CD4-positive, CD25-positive, alpha-beta regulatory T cell (primary cell): ENCODE results near the gene APOE. TPM values are rescaled to one million over a fixed set of nuclear protein-coding genes. Genes with fewer than 3 reads are reported as not detected.
A peak's percentile ranks its signal among the peaks of the same experiment; 100 is the strongest.
"Not testable (repeated sequence)": the region's sequence is repeated elsewhere in the genome, so short reads cannot be mapped to it uniquely, and the experiment has no call there.

Experiments used
- ATAC-seq, 2 donors: fragments of 150-1000 bp; cut with Tn5 transposase; one replicate each; pipeline ENCODE4 v1.10.0; 2021; ENCODE audit warnings: low read depth in 2 of 2, moderate number of reproducible peaks in 2 of 2, moderate library complexity in 1 of 2
- DNase-seq, 3 donors: peaks; one replicate each; pipeline versions ENCODE4 v3.0.0 to v3.0.0-alpha.2; 2012 to 2022; ENCODE audit warnings: mixed read lengths in 1 of 3
- H3K27ac ChIP-seq: one replicate; pipeline ENCODE4 v1.7.0; 2013; ENCODE audit warnings: mild to moderate bottlenecking, low read length; ENCODE audit not compliant: insufficient read depth, poor library complexity, severe bottlenecking
- H3K27me3 ChIP-seq: one replicate; pipeline ENCODE4 v1.7.0; 2013; ENCODE audit warnings: low read length; ENCODE audit not compliant: control insufficient read depth, insufficient read depth
- H3K36me3 ChIP-seq: one replicate; pipeline ENCODE4 v1.7.0; 2013; ENCODE audit warnings: mild to moderate bottlenecking, low read length, moderate library complexity; ENCODE audit not compliant: control insufficient read depth, insufficient read depth
- H3K4me1 ChIP-seq: 2 replicates; pipeline ENCODE4 v1.7.0; 2013; ENCODE audit warnings: mild to moderate bottlenecking, low read length; ENCODE audit not compliant: insufficient read depth, control insufficient read depth, poor library complexity, severe bottlenecking
- H3K4me3 ChIP-seq: one replicate; pipeline ENCODE4 v1.7.0; 2013; ENCODE audit warnings: low read depth, mild to moderate bottlenecking, low read length, moderate library complexity
- H3K9me3 ChIP-seq, 2 experiments: 1 replicate in 1 of 2; 2 replicates in 1 of 2; pipeline ENCODE4 v1.7.0; 2013; ENCODE audit warnings: low read length in 2 of 2, mild to moderate bottlenecking in 1 of 2, moderate library complexity in 1 of 2; ENCODE audit not compliant: control insufficient read depth in 2 of 2
- H3K27ac Mint-ChIP-seq, 3 donors: one replicate each; pipeline ENCODE4 v1.8.0; 2020 to 2022; ENCODE audit warnings: mild to moderate bottlenecking in 3 of 3, mixed read lengths in 3 of 3, moderate library complexity in 2 of 3
- H3K27me3 Mint-ChIP-seq: one replicate; pipeline ENCODE4 v1.8.0; 2022; ENCODE audit warnings: mild to moderate bottlenecking, mixed read lengths
- H3K36me3 Mint-ChIP-seq: one replicate; pipeline ENCODE4 v1.8.0; 2020; ENCODE audit warnings: mixed read lengths
- H3K4me1 Mint-ChIP-seq, 4 donors: one replicate each; pipeline ENCODE4 v1.8.0; 2020 to 2022; ENCODE audit warnings: mixed read lengths in 4 of 4, mild to moderate bottlenecking in 1 of 4
- H3K4me3 Mint-ChIP-seq, 4 donors: one replicate each; pipeline ENCODE4 v1.8.0; 2020 to 2022; ENCODE audit warnings: mild to moderate bottlenecking in 4 of 4, mixed read lengths in 4 of 4, moderate library complexity in 3 of 4
- H3K9me3 Mint-ChIP-seq, 7 donors: one replicate each; pipeline ENCODE4 v1.8.0; 2020 to 2022; ENCODE audit warnings: mixed read lengths in 7 of 7, mild to moderate bottlenecking in 3 of 7, moderate library complexity in 2 of 7
- polyA plus RNA-seq, 4 donors: library from polyadenylated mRNA; unstranded; fragments of 300-500 nt; fragmentation: Illumina TruSeq; gene quantifications; one replicate each; pipeline ENCODE4 v1.2.3, GENCODE V29; 2021
- total RNA-seq: library from RNA; stranded (reverse); gene quantifications from one replicate; pipeline ENCODE4 v1.2.3, GENCODE V29; 2022

The APOE gene
- total and polyA plus RNA-seq, 5 donors from 2014 or later = 1.4 TPM; not detected in 4

- H3K4me3 Mint-ChIP-seq = peak within 1 kb of the TSS; percentile 62 to 96 (median 86)
- H3K27me3 ChIP-seq, H3K9me3 Mint-ChIP-seq, H3K36me3 ChIP-seq, H3K36me3 Mint-ChIP-seq, H3K4me1 ChIP-seq, H3K27ac ChIP-seq, H3K9me3 ChIP-seq: not testable (repeated sequence)
- H3K27me3 Mint-ChIP-seq = peaks cover 31% of the 10 kb centered on the region
- H3K27ac Mint-ChIP-seq = peak within 1 kb of the TSS in 2 of 3 donors; percentile 29 to 65
- peak; percentile 70 to 84 (median 72) for DNase-seq
- peak within 1 kb of the TSS; percentile 73 for H3K4me3 ChIP-seq
- ATAC-seq = peak; percentile 86 to 93
- H3K4me1 Mint-ChIP-seq = peaks cover 0 to 14% (median 9%) of the 10 kb centered on the region in 4 donors
Observed at GRCh38 chr19:44914433-44915206, 9.0 kb downstream of the APOE start, which contains the start of gene APOC1. TSS of gene APOC1 (plus strand) at chr19:44914608. CDS start at chr19:44914892, 284 bp downstream.

- Histone ChIP-seq H3K27me3 (peaks cover 1% of the 10 kb centered on the region), H3K36me3 (no peaks in the 10 kb centered on the region), H3K4me3 (no peak overlapping the region), H3K27ac (no peak overlapping the region), H3K9me3 (no peaks in the 10 kb centered on the region), H3K4me1 (peaks cover 3% of the 10 kb centered on the region)
- Mint-ChIP-seq H3K4me3 (no peak overlapping the region), H3K27ac (no peak overlapping the region), H3K9me3 (peaks cover 0 to 1% (median 0%) of the 10 kb centered on the region in 7 donors), H3K27me3 (peaks cover 23% of the 10 kb centered on the region), H3K36me3 (no peaks in the 10 kb centered on the region), H3K4me1 (peaks cover 0 to 9% (median 4%) of the 10 kb centered on the region in 4 donors)
- ATAC-seq (no peak), DNase-seq (no peak)
Observed at GRCh38 chr19:44924243-44924725, 18.7 kb downstream of the APOE start.

GRCh38 chr19:44925114-44925891, 19.7 kb downstream of the APOE start:
- ATAC-seq (no peak), DNase-seq (no peak)
- Histone ChIP-seq H3K27me3 (peaks cover 1% of the 10 kb centered on the region), H3K36me3 (no peaks in the 10 kb centered on the region), H3K27ac (no peak overlapping the region), H3K9me3 (no peaks in the 10 kb centered on the region), H3K4me1 (peaks cover 3% of the 10 kb centered on the region), H3K4me3 (no peak overlapping the region)
- Mint-ChIP-seq H3K36me3 (no peaks in the 10 kb centered on the region), H3K4me1 (peaks cover 0 to 9% (median 4%) of the 10 kb centered on the region in 4 donors), H3K9me3 (peaks cover 0 to 1% (median 0%) of the 10 kb centered on the region in 7 donors), H3K27ac (peak overlapping the region in 1 of 3 donors; percentile 82), H3K4me3 (no peak overlapping the region), H3K27me3 (peaks cover 33% of the 10 kb centered on the region)

GRCh38 chr19:44926245-44927077, 20.9 kb downstream of the APOE start:
- H3K36me3 Mint-ChIP-seq, H3K27me3 ChIP-seq, DNase-seq, H3K27ac Mint-ChIP-seq, H3K4me1 Mint-ChIP-seq, H3K9me3 Mint-ChIP-seq, H3K27ac ChIP-seq, H3K9me3 ChIP-seq, ATAC-seq, H3K36me3 ChIP-seq, H3K4me3 ChIP-seq, H3K4me1 ChIP-seq: not testable (repeated sequence)
- Mint-ChIP-seq H3K27me3 (peaks cover 34% of the 10 kb centered on the region), H3K4me3 (peak overlapping the region in 2 of 4 donors; percentile 22 to 45)

GRCh38 chr19:44927746-44928145, 22.1 kb downstream of the APOE start:
- Histone ChIP-seq H3K36me3 (no peaks in the 10 kb centered on the region), H3K27me3 (peaks cover 1% of the 10 kb centered on the region), H3K4me3 (no peak overlapping the region), H3K9me3 (no peaks in the 10 kb centered on the region), H3K27ac (no peak overlapping the region), H3K4me1 (peaks cover 3% of the 10 kb centered on the region)
- ATAC-seq (no peak), DNase-seq (no peak)
- H3K4me1 Mint-ChIP-seq = peaks cover 0 to 9% (median 4%) of the 10 kb centered on the region in 4 donors
- no peak overlapping the region for H3K4me3 Mint-ChIP-seq
- H3K27me3 Mint-ChIP-seq = peaks cover 34% of the 10 kb centered on the region
- no peaks in the 10 kb centered on the region for H3K36me3 Mint-ChIP-seq
- H3K9me3 Mint-ChIP-seq = peaks cover 0 to 1% (median 0%) of the 10 kb centered on the region in 7 donors
- H3K27ac Mint-ChIP-seq = no peak overlapping the region

GRCh38 chr19:44930088-44930487, 24.5 kb downstream of the APOE start:
- Mint-ChIP-seq H3K36me3 (no peaks in the 10 kb centered on the region), H3K27ac (no peak overlapping the region)

GRCh38 chr19:44931541-44931940, 25.9 kb downstream of the APOE start:
- peaks cover 0 to 5% (median 2%) of the 10 kb centered on the region in 4 donors for H3K4me1 Mint-ChIP-seq
- H3K27ac Mint-ChIP-seq = no peak overlapping the region
- H3K27ac ChIP-seq = no peak overlapping the region
- no peaks in the 10 kb centered on the region for H3K9me3 Mint-ChIP-seq
- no peak overlapping the region for H3K4me3 ChIP-seq
- H3K4me1 ChIP-seq = peaks cover 3% of the 10 kb centered on the region
- H3K4me3 Mint-ChIP-seq = no peak overlapping the region
- ATAC-seq (no peak), DNase-seq (no peak)
- H3K36me3 ChIP-seq = no peaks in the 10 kb centered on the region
- peaks cover 1% of the 10 kb centered on the region for H3K27me3 ChIP-seq
- H3K9me3 ChIP-seq = no peaks in the 10 kb centered on the region
- H3K27me3 Mint-ChIP-seq = peaks cover 20% of the 10 kb centered on the region
- no peaks in the 10 kb centered on the region for H3K36me3 Mint-ChIP-seq

More at GRCh38 chr19:44930088-44930487, 24.5 kb downstream of the APOE start:
- Histone ChIP-seq H3K36me3 (no peaks in the 10 kb centered on the region), H3K27ac (no peak overlapping the region), H3K9me3 (no peaks in the 10 kb centered on the region), H3K4me1 (peaks cover 3% of the 10 kb centered on the region), H3K27me3 (peaks cover 1% of the 10 kb centered on the region), H3K4me3 (no peak overlapping the region)
- H3K4me3 Mint-ChIP-seq = no peak overlapping the region
- ATAC-seq = no peak
- H3K27me3 Mint-ChIP-seq = peaks cover 28% of the 10 kb centered on the region
- DNase-seq = no peak
- H3K9me3 Mint-ChIP-seq = peaks cover 0 to 1% (median 0%) of the 10 kb centered on the region in 7 donors
- H3K4me1 Mint-ChIP-seq = peaks cover 0 to 9% (median 4%) of the 10 kb centered on the region in 4 donors
